SK-N-SH (cell line): Measurements from ENCODE around the gene C14orf132. TPM values are rescaled to one million over a fixed set of nuclear protein-coding genes. Genes with fewer than 3 reads are reported as not detected.
"Not testable (repeated sequence)": the region's sequence is repeated elsewhere in the genome, so short reads cannot be mapped to it uniquely, and the experiment has no call there.

Experiments
- CTCF ChIA-PET: fragments of 300-600, 350-600 bp; formaldehyde crosslinking; extraction: SDS; loops from one replicate; lab custom pipeline; 2021; lab: Yijun Ruan, JAX
- POLR2A ChIA-PET: fragments of 350-600 bp; sonication (Branson Sonifier 250); formaldehyde crosslinking; extraction: SDS; loops from one replicate; lab custom pipeline; 2020; ENCODE audit warnings: antibody characterized with exemption, inconsistent platforms; lab: Yijun Ruan, JAX
- DNase-seq: peaks from one replicate; pipeline ENCODE4 v3.0.0; 2012
- H2AFZ ChIP-seq: fragments of 200-600 bp; sonication (generic); 2 replicates; pipeline ENCODE4 v1.8.1; 2016; ENCODE audit warnings: antibody characterized with exemption, mild to moderate bottlenecking, low read depth
- H3F3A ChIP-seq: fragments of 200-600 bp; sonication (generic); replicated peaks from 2 replicates; pipeline ENCODE3; 2016; ENCODE audit warnings: antibody characterized with exemption, mild to moderate bottlenecking; ENCODE audit not compliant: insufficient read depth
- H3K27ac ChIP-seq, 2 experiments: fragments of 200-500 bp in 1 of 2; fragments of 200-600 bp in 1 of 2; sonication (Bioruptor generic) in 1 of 2; sonication (generic), shearing (Covaris generic) in 1 of 2; 2 replicates each; pipeline versions ENCODE4 v1.5.1 to v1.6.1; 2014 to 2016; ENCODE audit warnings: low read depth in 2 of 2, inconsistent platforms in 1 of 2, low read length in 1 of 2, mild to moderate bottlenecking in 1 of 2, mixed read lengths in 1 of 2
- H3K27me3 ChIP-seq: fragments of 200-600 bp; sonication (generic), shearing (Covaris generic); 2 replicates; pipeline ENCODE4 v1.6.1; 2016; ENCODE audit warnings: mixed run types; ENCODE audit not compliant: insufficient read depth
- H3K36me3 ChIP-seq, 2 experiments: fragments of 200-500 bp in 1 of 2; fragments of 200-600 bp in 1 of 2; sonication (Bioruptor generic) in 1 of 2; sonication (generic) in 1 of 2; replicated peaks in 1 of 2; 2 replicates each; pipeline versions ENCODE3 to v1.5.1; 2014 to 2016; ENCODE audit warnings: low read length in 1 of 2, mild to moderate bottlenecking in 1 of 2; ENCODE audit not compliant: insufficient read depth in 2 of 2, control insufficient read depth in 1 of 2
- H3K4me1 ChIP-seq, 2 experiments: fragments of 200-500 bp in 1 of 2; fragments of 200-600 bp in 1 of 2; sonication (Bioruptor generic) in 1 of 2; sonication (generic), shearing (Covaris generic) in 1 of 2; 2 replicates each; pipeline versions ENCODE4 v1.5.1 to v1.6.1; 2014 to 2016; ENCODE audit warnings: low read depth in 1 of 2, low read length in 1 of 2, mixed run types in 1 of 2; ENCODE audit not compliant: insufficient read depth in 2 of 2, control insufficient read depth in 1 of 2
- H3K4me2 ChIP-seq: fragments of 200-600 bp; sonication (generic), shearing (Covaris generic); 2 replicates; pipeline ENCODE4 v1.6.1; 2017; ENCODE audit warnings: mixed run types
- H3K4me3 ChIP-seq, 2 experiments: fragments of 200-500 bp in 1 of 2; fragments of 200-600 bp in 1 of 2; sonication (Bioruptor generic) in 1 of 2; sonication (generic), shearing (Covaris generic) in 1 of 2; 2 replicates each; pipeline versions ENCODE4 v1.5.1 to v1.8.1; 2014 to 2016; ENCODE audit warnings: low read depth in 2 of 2, inconsistent platforms in 1 of 2, low read length in 1 of 2, mild to moderate bottlenecking in 1 of 2, mixed read lengths in 1 of 2, moderate library complexity in 1 of 2
- H3K79me2 ChIP-seq: fragments of 200-600 bp; sonication (generic); 2 replicates; pipeline ENCODE4 v1.8.1; 2017; ENCODE audit warnings: mild to moderate bottlenecking; ENCODE audit not compliant: insufficient read depth
- H3K9ac ChIP-seq: fragments of 200-600 bp; sonication (generic); 2 replicates; pipeline ENCODE4 v1.6.1; 2017; ENCODE audit warnings: mixed run types
- H3K9me2 ChIP-seq: fragments of 200-600 bp; sonication (generic); 2 replicates; pipeline ENCODE4 v1.6.1; 2017; ENCODE audit warnings: mixed run types
- H3K9me3 ChIP-seq: fragments of 200-600 bp; sonication (generic); 2 replicates; pipeline ENCODE4 v1.6.1; 2017; ENCODE audit warnings: mixed run types, mild to moderate bottlenecking, moderate library complexity
- H4K20me1 ChIP-seq: fragments of 200-600 bp; sonication (generic); 2 replicates; pipeline ENCODE4 v1.6.1; 2017; ENCODE audit warnings: mild to moderate bottlenecking, mixed run types; ENCODE audit not compliant: insufficient read depth
- ELF1 ChIP-seq: IDR thresholded peaks from 2 replicates; pipeline ENCODE4 v1.4.0; 2012
- FOXM1 ChIP-seq: IDR thresholded peaks from 2 replicates; pipeline ENCODE4 v1.4.0; 2012; ENCODE audit warnings: low read depth, mild to moderate bottlenecking
- PBX3 ChIP-seq: IDR thresholded peaks from 2 replicates; pipeline ENCODE4; 2012
- POLR2AphosphoS5 ChIP-seq: IDR thresholded peaks from 2 replicates; pipeline ENCODE4 v1.6.1; 2012; ENCODE audit warnings: low read depth, low read length
- REST ChIP-seq: IDR thresholded peaks from 2 replicates; pipeline ENCODE4 v1.6.1; 2012; ENCODE audit warnings: mild to moderate bottlenecking, low read depth, low read length, moderate library complexity
- USF2 ChIP-seq: fragments of 150-350 bp; IDR thresholded peaks from 2 replicates; pipeline ENCODE4 v1.6.1; 2017; ENCODE audit warnings: antibody characterized with exemption, low read length, low read depth, borderline replicate concordance
- YY1 ChIP-seq: IDR thresholded peaks from 2 replicates; pipeline ENCODE4 v1.4.0; 2012; ENCODE audit warnings: low read depth, mild to moderate bottlenecking
- WGBS: methylation state at CpG from one replicate; pipeline ENCODE4 v1.1.6; 2017; ENCODE audit warnings: low lambda C conversion rate; 5-methylcytosine and 5-hydroxymethylcytosine counted together
- polyA plus RNA-seq, 3 experiments: library from polyadenylated mRNA; depleted of rRNA; stranded (reverse); fragments of >200 nt; gene quantifications; 2 replicates each; pipeline ENCODE4 v1.2.3, GENCODE V29; 2012
- TF ChIP-seq, protein P1 (sequence below): IDR thresholded peaks from 2 replicates; pipeline ENCODE4 v1.4.0; 2012; ENCODE audit warnings: low read depth
- TF ChIP-seq, protein P2 (sequence below): fragments of 150-350 bp; IDR thresholded peaks from 2 replicates; pipeline ENCODE4 v1.6.1; 2016; ENCODE audit warnings: mild to moderate bottlenecking, low read depth, low read length

C14orf132 gene
- polyA plus RNA-seq, 1 of the 3 experiments (the other 2 are of a cell fraction): 5.5 TPM

DNA sequence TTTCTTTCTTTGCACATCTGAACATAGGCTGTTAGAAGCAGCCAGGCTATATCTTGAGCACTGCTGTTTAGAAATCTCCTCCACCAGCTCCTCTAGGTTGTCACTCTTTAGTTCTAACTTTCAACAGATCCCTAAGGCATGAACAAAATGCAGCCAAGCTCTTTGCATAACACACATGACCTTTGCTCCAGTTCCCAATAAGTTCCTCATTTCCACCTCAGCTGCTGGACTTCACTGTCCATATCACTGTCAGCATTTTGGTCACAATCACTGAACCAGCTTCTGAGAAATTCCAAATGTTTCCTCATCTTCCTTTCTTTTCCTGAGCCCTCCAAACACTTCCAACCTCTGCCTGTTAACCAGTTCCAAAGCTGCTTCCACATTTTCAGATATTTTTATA lies 27.6 kb upstream of the C14orf132 start:
- H3K4me1 ChIP-seq: no peaks in the 10 kb centered on the region
- no peak overlapping the region for H3K4me2 ChIP-seq
- H4K20me1 ChIP-seq: no peaks in the 10 kb centered on the region
- H3K4me3 ChIP-seq: no peak overlapping the region
- no peak overlapping the region for H2AFZ ChIP-seq
- no peaks in the 10 kb centered on the region for H3K79me2 ChIP-seq
- H3K9me3 ChIP-seq: 0 out of 2 replicates have a peak, but pooled peaks cover 4% of the 10 kb centered on the region
- POLR2A ChIA-PET: no interaction called here
- CTCF ChIA-PET: interaction anchor here (0.6 to 23.8 kb wide), 8 partner anchors 9 to 451 kb away, joined by 3 to 503 read pairs (median 6); no protein-coding TSS in a partner anchor
- TF ChIP-seq REST: no peak
- TF ChIP-seq PBX3: no peak
- TF ChIP-seq, protein P1, sequence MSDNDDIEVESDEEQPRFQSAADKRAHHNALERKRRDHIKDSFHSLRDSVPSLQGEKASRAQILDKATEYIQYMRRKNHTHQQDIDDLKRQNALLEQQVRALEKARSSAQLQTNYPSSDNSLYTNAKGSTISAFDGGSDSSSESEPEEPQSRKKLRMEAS: no peak
- no peak for TF ChIP-seq USF2
- no peak for TF ChIP-seq YY1
- no peak for TF ChIP-seq POLR2AphosphoS5
- no peak for TF ChIP-seq FOXM1
- TF ChIP-seq ELF1: no peak
- TF ChIP-seq, protein P2, sequence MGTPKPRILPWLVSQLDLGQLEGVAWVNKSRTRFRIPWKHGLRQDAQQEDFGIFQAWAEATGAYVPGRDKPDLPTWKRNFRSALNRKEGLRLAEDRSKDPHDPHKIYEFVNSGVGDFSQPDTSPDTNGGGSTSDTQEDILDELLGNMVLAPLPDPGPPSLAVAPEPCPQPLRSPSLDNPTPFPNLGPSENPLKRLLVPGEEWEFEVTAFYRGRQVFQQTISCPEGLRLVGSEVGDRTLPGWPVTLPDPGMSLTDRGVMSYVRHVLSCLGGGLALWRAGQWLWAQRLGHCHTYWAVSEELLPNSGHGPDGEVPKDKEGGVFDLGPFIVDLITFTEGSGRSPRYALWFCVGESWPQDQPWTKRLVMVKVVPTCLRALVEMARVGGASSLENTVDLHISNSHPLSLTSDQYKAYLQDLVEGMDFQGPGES: no peak
- H3K36me3 ChIP-seq: no peaks in the 10 kb centered on the region
- H3K27ac ChIP-seq: no peak overlapping the region
- H3K9ac ChIP-seq: no peak overlapping the region
- no peak for DNase-seq
- no peaks in the 10 kb centered on the region for H3K9me2 ChIP-seq
- H3K27me3 ChIP-seq: peaks cover 3% of the 10 kb centered on the region; the same call in 1 of the 2 replicates
- H3F3A ChIP-seq: no peaks in the 10 kb centered on the region

- H3K36me3 ChIP-seq, POLR2A ChIA-PET, H3K27me3 ChIP-seq, H3K4me2 ChIP-seq, H4K20me1 ChIP-seq, H3F3A ChIP-seq, H3K9me3 ChIP-seq, H3K27ac ChIP-seq, DNase-seq, H3K4me3 ChIP-seq, H3K9ac ChIP-seq, H3K79me2 ChIP-seq, H2AFZ ChIP-seq, H3K4me1 ChIP-seq, H3K9me2 ChIP-seq: not testable (repeated sequence)
- CTCF ChIA-PET: interaction anchor here (1.0 to 23.8 kb wide), 5 partner anchors 12 to 452 kb away, joined by 3 to 503 read pairs (median 6); no protein-coding TSS in a partner anchor
- WGBS: 29% methylated on average over 1 of the region's 1 CpG
Observed at GRCh38 chr14:96012757-96013156, 26.4 kb upstream of the C14orf132 start.
